NOMO-1 treated with DMSO at 0.1 percent for 48 hours (cell line): ENCODE measurements around the gene KDM5B.

Experiments
- DNase-seq: peaks from one replicate; lab custom pipeline; 2025; ENCODE audit not compliant: unreplicated experiment; lab: John Stamatoyannopoulos, UW

Gene KDM5B

GRCh38 chr1:202688401-202688800 lies 119.8 kb downstream of the KDM5B start:
- no peak for DNase-seq

GRCh38 chr1:202687798-202688197 lies 120.4 kb downstream of the KDM5B start:
- DNase-seq = no peak

DNA sequence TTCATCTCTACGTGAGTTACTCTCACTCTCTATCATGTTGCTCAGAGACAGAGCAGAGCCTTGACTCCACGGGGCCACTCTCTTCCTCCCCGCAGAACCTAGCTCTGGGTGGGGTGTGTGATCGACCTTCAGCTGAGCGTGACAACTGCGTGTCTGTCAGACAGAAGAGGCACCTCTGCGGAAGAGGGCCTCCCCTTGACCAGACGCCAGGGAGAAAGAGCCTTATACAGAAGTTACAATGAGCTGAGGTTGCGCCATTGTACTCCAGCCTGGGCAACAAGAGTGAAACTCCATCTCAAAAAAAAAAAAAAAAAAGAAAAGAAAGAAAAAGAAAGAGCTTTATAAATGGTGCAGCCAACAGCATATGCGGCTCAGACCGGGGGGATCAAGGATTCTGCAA lies 120.9 kb downstream of the KDM5B start:
- no peak for DNase-seq

- DNase-seq = no peak
These were observed 122.6 kb downstream of the KDM5B start for GRCh38 chr1:202685641-202686040.

- no peak for DNase-seq
These were observed 123.5 kb downstream of the KDM5B start for GRCh38 chr1:202684716-202685115.

GRCh38 chr1:202683029-202683428 lies 125.2 kb downstream of the KDM5B start:
- no peak for DNase-seq

GRCh38 chr1:202682477-202682876 lies 125.7 kb downstream of the KDM5B start:
- no peak for DNase-seq

- no peak for DNase-seq
These were observed 126.3 kb downstream of the KDM5B start for GRCh38 chr1:202681736-202682420.

- DNase-seq = no peak
These were observed 127.5 kb downstream of the KDM5B start for GRCh38 chr1:202680586-202681352.

- DNase-seq = no peak
These were observed 128.6 kb downstream of the KDM5B start for GRCh38 chr1:202679406-202680177.

DNA sequence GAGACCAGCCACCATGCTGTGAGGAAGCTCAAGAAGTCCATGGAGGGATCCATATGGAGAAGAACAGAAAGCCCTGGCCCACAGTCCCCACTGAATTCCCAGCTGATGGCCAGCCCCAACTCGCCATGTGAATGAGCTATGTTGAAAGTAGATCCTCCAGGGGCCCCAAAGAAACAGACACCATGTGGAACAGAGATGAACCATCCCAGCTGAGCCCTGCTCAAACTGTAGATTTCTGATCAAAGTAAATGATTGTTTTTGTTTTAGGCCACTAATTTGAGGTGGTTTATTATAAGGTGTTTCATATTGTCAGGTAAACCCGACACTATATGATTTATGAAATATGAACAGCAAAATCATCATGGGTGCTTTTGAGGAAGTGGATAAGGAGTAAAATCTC lies 130.8 kb downstream of the KDM5B start:
- no peak for DNase-seq
